ENCODE measurements around the gene CHCHD3.

Gene CHCHD3

GRCh38 chr7:133081119-133081598, 731 bp downstream of the CHCHD3 start:
- TF ChIP-seq CTCF (IDR thresholded peaks at IDR 0.05; ENCODE audit: low read depth, low read length), result no peak
- peak overlapping the region; percentile 78 for H3K4me3 ChIP-seq (ENCODE audit: low read depth, low read length)

GRCh38 chr7:133079296-133079695, 2.6 kb downstream of the CHCHD3 start:
- no peak overlapping the region for H3K4me3 ChIP-seq (ENCODE audit: low read depth, low read length)
- TF ChIP-seq CTCF (IDR thresholded peaks at IDR 0.05; ENCODE audit: low read depth, low read length), result no peak

GRCh38 chr7:133077394-133077793, 4.5 kb downstream of the CHCHD3 start:
- no peak overlapping the region for H3K4me3 ChIP-seq (ENCODE audit: low read depth, low read length)
- TF ChIP-seq CTCF (IDR thresholded peaks at IDR 0.05; ENCODE audit: low read depth, low read length), result no peak

GRCh38 chr7:133076142-133076541, 5.7 kb downstream of the CHCHD3 start:
- no peak overlapping the region for H3K4me3 ChIP-seq (ENCODE audit: low read depth, low read length)
- no peak for TF ChIP-seq CTCF (IDR thresholded peaks at IDR 0.05; ENCODE audit: low read depth, low read length)

- H3K4me3 ChIP-seq (ENCODE audit: low read depth, low read length), result no peak overlapping the region
- TF ChIP-seq CTCF (IDR thresholded peaks at IDR 0.05; ENCODE audit: low read depth, low read length), result no peak
Observed at GRCh38 chr7:133071506-133071905, 10.4 kb downstream of the CHCHD3 start.

GRCh38 chr7:133070562-133070961, 11.3 kb downstream of the CHCHD3 start:
- no peak for TF ChIP-seq CTCF (IDR thresholded peaks at IDR 0.05; ENCODE audit: low read depth, low read length)
- no peak overlapping the region for H3K4me3 ChIP-seq (ENCODE audit: low read depth, low read length)

- no peak for TF ChIP-seq CTCF (IDR thresholded peaks at IDR 0.05; ENCODE audit: low read depth, low read length)
- H3K4me3 ChIP-seq (ENCODE audit: low read depth, low read length), result no peak overlapping the region
Observed at GRCh38 chr7:133065301-133065700, 16.6 kb downstream of the CHCHD3 start.
